ENCODE data around the gene PIGB.
"Not testable (repeated sequence)": the region's sequence is repeated elsewhere in the genome, so short reads cannot be mapped to it uniquely, and the experiment has no call there.

Gene PIGB

DNA sequence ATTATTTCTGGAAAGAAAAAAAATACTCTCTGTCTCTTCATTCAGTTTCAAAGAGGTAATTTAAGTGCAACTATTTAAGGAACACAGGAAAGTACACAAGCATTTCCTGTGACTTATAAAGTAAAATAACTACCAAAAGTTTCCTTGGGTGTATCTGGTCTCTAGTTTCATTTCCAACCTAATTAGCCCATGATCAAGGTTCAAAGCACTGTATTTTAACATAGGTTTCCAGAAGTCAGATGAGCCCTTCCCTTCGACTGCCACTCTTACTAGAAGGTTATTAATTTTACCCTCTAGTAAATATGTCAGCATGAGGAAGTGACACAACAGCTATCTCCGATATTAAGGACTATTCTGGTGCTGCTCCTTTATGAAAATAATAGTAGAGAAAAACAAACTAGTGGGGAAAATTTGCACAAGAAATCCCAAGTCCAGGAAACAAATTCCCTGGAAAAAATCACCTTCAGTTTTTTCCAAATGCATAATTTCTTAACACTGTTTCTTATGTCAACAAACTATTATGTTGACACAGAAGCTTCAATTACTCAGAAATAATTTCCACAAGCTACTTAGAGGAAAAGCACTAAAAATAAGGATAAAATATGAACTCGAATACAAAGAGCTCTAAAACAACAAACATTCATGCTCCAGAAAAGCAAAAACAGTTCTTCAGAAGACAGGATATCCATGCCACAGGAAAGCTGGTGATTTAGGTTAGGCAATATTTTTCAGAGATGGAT, 53.8 kb downstream of the PIGB start:
- in situ Hi-C loops (cut with MboI; ENCODE audit: low sequenced_read_pairs) = no loop called here

DNA sequence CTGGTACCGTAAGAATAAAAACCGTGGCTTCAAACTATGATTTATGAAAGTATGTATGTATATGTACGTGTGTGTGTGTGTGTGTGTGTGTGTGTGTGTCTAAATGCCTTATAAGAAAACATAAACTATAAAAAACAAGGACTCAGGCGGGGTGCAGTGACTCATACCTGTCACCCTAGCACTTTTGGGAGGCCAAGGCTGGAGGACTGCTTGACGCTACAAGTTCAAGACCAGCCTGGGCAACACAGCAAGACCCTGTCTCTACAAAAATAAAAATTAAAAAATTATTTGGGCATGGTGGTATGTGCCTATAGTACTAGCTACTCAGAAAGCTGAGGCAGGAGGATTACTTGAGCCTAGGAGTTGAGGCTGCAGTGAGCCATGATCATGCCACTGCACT, 60.1 kb downstream of the PIGB start:
- in situ Hi-C loops (cut with MboI; ENCODE audit: low sequenced_read_pairs) = no loop called here

DNA sequence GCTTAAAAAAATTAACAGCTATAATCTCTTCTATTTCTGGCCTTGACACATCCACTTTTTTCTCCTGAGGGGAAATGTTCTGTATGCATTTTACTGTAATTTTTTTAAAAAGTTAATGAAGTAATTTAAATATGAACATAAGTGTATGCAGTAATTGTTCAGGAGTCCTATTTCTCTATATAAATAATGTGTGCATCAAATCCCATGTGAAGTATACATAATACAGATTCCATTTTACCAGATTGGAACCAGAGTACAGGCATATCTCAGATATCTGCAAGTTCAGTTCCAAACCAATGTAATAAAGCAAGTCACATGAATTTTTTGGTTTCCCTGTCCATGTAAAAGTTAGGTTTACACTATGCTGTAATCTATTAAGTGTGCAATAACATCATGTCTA, 62.6 kb downstream of the PIGB start:
- in situ Hi-C loops (cut with MboI; ENCODE audit: low sequenced_read_pairs) = no loop called here

DNA sequence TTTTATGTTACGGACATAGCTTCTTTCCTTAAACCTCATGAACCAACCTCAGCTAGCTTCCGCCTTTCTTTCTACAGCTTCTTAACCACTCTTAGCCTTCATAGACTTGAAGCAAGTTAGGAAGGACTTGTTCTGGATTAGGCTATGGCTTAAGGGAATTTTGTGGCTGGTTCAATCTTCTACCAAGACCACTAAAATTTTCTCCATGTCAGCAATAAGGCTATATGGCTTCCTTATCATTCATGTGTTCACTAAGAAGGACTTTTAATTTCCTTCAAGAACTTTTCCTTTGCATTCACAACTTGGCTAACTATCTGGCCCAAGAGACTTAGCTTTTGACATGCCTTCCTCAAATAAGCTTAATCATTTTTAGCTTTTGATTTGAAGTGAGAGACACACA, 64.7 kb downstream of the PIGB start:
- in situ Hi-C loops (cut with MboI; ENCODE audit: low sequenced_read_pairs) = no loop called here

DNA sequence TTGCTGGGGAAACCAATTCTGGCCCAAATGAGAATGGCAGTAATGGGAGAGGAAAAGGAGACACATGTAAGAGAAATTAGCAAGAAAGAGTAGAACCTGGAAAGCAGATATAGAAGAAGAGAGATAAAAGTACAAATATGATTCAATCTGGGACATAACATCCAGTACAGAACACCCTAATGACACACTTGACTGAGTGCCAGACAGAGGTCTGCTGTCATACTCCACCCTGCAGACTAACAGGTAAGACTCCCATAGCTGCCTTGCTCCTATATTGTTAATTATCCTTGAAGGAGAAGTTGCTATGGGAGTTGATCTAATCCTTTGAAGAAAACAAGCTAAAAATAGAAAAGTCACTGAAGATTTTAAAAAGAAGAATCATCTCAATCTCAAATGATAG, 68.0 kb downstream of the PIGB start:
- in situ Hi-C loops (cut with MboI; ENCODE audit: low sequenced_read_pairs) = no loop called here

DNA sequence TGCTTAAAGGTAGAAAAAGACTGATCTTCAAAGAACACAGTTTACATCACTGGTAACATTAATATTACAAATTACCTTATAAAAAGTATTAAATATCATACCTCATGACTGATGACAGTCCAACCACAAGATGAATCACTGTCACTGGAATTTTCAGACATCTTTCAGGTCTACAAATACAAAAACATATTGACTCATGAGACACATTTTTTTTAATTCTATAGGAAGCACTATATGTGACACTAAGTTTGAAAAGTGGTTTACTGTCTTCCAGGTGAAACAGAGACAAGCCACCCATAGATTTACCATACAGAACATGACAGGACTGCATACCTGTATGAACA, 70.2 kb downstream of the PIGB start:
- in situ Hi-C loops (cut with MboI; ENCODE audit: low sequenced_read_pairs) = no loop called here

DNA sequence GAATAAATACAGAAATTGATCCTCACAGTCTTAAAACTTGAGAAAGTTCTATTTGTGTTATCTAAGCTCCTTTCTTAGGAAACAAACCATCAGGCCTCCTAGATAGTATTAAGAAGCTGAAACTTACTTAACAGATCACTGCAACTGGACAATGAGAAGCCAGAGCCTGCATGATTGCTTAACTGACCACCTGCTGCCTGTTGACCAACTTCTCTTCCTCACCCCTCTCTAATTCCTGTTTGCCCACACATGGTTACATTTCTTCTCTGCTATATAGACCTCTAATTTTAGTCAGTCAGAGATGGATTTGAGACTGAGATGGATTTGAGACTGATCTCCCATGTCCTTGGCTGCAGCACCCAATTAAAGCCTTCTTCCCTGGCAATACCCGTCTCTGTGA, 75.7 kb downstream of the PIGB start:
- in situ Hi-C loops (cut with MboI; ENCODE audit: low sequenced_read_pairs) = no loop called here

DNA sequence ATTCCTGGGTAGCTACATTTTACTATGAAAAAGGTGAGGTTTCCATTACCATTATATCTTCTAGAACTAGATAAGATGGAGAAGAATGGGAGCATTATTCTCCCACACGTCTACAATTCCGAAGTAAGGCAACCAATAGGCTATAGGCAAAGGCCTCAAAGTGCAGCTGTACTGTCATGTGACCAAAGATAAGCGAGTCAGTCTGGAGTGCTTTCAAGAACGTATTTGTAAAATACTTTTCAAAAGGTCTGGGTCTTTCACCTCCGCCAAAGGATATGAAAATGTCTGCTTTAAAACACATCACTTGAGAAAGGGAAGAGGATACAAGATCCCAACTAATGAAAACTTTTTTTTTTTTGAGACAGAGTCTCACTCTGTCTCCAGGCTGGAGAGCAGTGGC, 79.2 kb downstream of the PIGB start:
- in situ Hi-C loops (cut with MboI; ENCODE audit: low sequenced_read_pairs) = no loop called here

DNA sequence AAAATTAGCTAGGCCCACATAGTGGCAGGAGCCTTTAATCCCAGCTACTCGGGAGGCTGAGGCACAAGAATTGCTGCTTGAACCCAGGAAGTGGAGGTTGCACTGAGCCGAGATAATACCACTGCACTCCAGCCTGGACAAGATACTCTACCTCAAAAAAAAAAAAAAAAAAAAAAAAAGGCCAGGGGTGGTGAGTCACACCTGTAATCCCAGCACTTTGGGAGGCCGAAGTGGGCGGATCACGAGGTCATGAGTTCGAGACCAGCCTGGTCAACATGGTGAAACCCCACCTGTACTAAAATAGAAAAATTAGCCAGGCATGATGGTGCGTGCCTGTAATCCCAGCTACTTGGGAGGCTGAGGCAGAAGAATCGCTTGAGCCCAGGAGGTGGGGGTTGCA, 81.0 kb downstream of the PIGB start:
- in situ Hi-C loops (cut with MboI; ENCODE audit: low sequenced_read_pairs) = not testable (repeated sequence)

DNA sequence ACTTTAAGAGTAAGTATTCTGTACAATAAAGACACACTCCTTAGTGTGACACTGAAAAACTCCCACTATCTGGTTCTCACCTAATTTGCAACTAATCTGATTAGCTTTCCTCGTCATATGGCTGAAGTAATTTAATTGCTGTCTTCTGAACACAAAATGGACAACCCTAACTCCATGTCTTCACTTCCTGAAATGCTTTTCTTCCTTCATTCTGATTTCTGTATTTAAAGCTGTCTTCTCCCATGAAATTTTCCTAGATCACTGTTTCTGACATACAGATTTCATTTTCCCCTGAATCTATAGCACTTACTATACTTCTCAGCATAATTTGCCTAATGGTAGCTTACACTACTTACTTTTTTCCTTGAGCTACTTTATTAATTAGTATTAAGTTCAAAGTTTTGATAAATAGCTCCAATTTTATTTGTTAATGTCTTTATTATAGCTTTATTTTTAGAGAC, 82.8 kb downstream of the PIGB start:
- in situ Hi-C loops (cut with MboI; ENCODE audit: low sequenced_read_pairs) = no loop called here

DNA sequence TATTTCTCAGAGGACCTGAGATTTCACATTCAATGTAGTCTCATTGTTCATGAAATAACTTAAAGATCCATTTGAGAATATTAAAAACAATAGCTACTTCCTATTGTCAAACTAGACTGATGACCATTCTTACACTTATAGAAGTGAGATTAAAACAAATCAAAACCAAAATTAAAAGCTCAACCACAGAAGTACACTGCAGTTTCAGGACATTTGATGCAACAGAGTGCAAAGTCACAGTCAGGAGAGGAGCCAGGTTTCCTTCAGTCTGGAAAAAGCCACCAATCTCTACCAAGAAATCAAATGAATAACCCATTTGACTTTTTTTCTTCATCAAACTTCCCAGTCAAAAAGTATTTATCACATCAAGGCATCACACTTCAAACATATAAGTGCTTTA, 83.7 kb downstream of the PIGB start:
- in situ Hi-C loops (cut with MboI; ENCODE audit: low sequenced_read_pairs) = no loop called here

DNA sequence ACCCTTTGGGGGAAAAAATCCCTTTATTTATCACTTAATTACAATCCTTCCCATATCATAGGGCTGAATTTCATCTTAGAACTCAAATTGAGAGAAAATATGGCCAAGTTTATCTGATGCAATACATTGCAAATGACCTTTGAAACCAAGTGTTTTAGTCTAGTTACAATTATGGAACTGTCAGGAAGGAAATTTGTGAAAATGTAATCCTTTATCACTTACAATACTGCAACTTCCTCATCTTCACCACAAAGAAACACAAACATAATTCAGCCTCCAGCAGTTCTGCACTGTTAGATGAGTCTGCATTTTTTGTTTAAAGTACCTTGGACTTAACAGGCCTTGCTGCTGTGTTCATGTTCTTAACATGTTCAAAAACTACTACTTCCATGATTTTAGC, 84.5 kb downstream of the PIGB start:
- in situ Hi-C loops (cut with MboI; ENCODE audit: low sequenced_read_pairs) = no loop called here

All from HL-60/S4 treated with retinoic acid at 250 ng/mL for 4 days and 3 days (cell line).